Stimulated activated naive CD4-positive, alpha-beta T cell treated with Interleukin-2 at 50 U/mL for 16 hours (primary cell): ENCODE data around the gene NSF.
A peak's percentile ranks its signal among the peaks of the same experiment; 100 is the strongest.
"Not testable (repeated sequence)": the region's sequence is repeated elsewhere in the genome, so short reads cannot be mapped to it uniquely, and the experiment has no call there.

Experiments used
- DNase-seq: peaks from one replicate; lab custom pipeline; 2025; lab: John Stamatoyannopoulos, UW

NSF gene

GRCh38 chr17:46756081-46756735 lies 165.7 kb downstream of the NSF start:
- no peak for DNase-seq

GRCh38 chr17:46756861-46757260 lies 166.4 kb downstream of the NSF start:
- no peak for DNase-seq

GRCh38 chr17:46757588-46757987 lies 167.1 kb downstream of the NSF start:
- not testable (repeated sequence) for DNase-seq

- no peak for DNase-seq
Measured at GRCh38 chr17:46758614-46759013, 168.1 kb downstream of the NSF start.

- DNase-seq, result no peak
Measured at GRCh38 chr17:46759141-46759540, 168.7 kb downstream of the NSF start.

GRCh38 chr17:46763416-46763815 lies 172.9 kb downstream of the NSF start:
- no peak for DNase-seq

- no peak for DNase-seq
Measured at GRCh38 chr17:46764000-46764708, 173.7 kb downstream of the NSF start.

- DNase-seq, result no peak
Measured at GRCh38 chr17:46764709-46765401, 174.4 kb downstream of the NSF start.

GRCh38 chr17:46765453-46765852 lies 175.0 kb downstream of the NSF start:
- no peak for DNase-seq

GRCh38 chr17:46766493-46767491 lies 176.3 kb downstream of the NSF start:
- no peak for DNase-seq

- no peak for DNase-seq
Measured at GRCh38 chr17:46768540-46768870, 178.0 kb downstream of the NSF start.

- not testable (repeated sequence) for DNase-seq
Measured at GRCh38 chr17:46768896-46769295, 178.4 kb downstream of the NSF start.

- DNase-seq, result no peak
Measured at GRCh38 chr17:46769531-46770438, 179.3 kb downstream of the NSF start.

GRCh38 chr17:46770439-46770817 lies 180.0 kb downstream of the NSF start:
- DNase-seq, result no peak

- no peak for DNase-seq
Measured at GRCh38 chr17:46770818-46771560, 180.5 kb downstream of the NSF start.

GRCh38 chr17:46771561-46772474 lies 181.3 kb downstream of the NSF start:
- DNase-seq, result peak; percentile 10

- DNase-seq, result no peak
Measured at GRCh38 chr17:46772475-46773220, 182.2 kb downstream of the NSF start.

GRCh38 chr17:46773221-46773605 lies 182.7 kb downstream of the NSF start:
- no peak for DNase-seq
